ENCODE measurements around the gene CACNA2D4. TPM values are rescaled to one million over a fixed set of nuclear protein-coding genes. Genes with fewer than 3 reads are reported as not detected.

CACNA2D4 gene
- total RNA-seq, 1 donor, result 0.72 TPM

DNA sequence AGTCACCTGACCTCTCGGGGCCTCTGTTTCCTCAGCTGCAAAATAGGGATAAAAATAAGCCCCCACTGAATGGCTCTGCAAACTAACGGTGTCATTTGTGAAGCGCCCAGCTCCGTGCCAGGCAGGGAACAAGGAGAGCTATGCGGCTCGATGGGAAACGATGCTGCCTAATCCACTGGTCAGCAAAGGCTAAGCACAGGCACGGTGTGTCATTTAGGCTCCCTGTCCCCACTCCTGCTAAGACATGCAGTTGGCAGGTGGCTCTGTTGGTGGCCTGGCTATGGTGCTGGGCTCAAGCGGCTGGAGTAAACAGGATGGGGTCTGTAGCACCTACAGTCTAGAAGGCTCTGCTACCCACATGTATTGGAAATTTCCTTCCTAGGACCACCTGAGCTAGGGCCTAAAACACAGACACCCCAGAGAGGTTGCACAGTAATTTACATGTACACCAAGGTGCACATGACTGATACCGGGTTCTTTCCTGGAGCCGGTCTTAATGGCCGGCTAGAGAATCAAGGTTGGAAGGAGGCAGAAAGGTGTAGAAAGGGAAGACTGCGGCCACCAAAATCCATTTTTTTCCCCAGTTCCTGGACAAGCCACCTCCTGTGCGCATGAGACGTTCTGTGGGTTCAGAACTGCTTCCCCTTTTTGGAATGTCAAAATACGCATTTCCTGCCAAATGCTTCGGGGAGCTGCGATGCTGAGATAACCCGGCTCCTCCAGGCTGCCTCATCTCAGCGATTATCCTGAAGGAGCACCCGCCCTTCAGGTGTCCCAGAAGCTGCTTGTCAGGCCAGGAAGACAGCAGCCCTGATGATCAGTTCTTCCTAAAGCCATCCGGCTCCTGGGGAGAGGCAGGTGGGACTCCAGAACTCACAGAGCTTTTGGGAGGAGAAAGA, 1.0 kb downstream of the CACNA2D4 start:
- Histone ChIP-seq H2AFZ (ENCODE audit: low read length) (no peak overlapping the region), H3K9me3 (ENCODE audit: low read depth, low read length) (no peaks in the 10 kb centered on the region), H3K27me3 (ENCODE audit: insufficient read depth, low read length) (peaks cover 25% of the 10 kb centered on the region), H3K4me3 (ENCODE audit: insufficient read depth, low read length) (no peak overlapping the region), H3K79me2 (ENCODE audit: insufficient read depth, low read length) (no peaks in the 10 kb centered on the region), H3K36me3 (ENCODE audit: insufficient read depth, low read length) (no peaks in the 10 kb centered on the region), H3K27ac (ENCODE audit: low read depth, low read length) (no peak overlapping the region), H3K4me2 (ENCODE audit: insufficient read depth, low read length) (no peak overlapping the region), H4K20me1 (ENCODE audit: insufficient read depth, low read length) (no peaks in the 10 kb centered on the region), H3K4me1 (ENCODE audit: insufficient read depth, low read length) (no peaks in the 10 kb centered on the region)
- TF ChIP-seq, protein P1, sequence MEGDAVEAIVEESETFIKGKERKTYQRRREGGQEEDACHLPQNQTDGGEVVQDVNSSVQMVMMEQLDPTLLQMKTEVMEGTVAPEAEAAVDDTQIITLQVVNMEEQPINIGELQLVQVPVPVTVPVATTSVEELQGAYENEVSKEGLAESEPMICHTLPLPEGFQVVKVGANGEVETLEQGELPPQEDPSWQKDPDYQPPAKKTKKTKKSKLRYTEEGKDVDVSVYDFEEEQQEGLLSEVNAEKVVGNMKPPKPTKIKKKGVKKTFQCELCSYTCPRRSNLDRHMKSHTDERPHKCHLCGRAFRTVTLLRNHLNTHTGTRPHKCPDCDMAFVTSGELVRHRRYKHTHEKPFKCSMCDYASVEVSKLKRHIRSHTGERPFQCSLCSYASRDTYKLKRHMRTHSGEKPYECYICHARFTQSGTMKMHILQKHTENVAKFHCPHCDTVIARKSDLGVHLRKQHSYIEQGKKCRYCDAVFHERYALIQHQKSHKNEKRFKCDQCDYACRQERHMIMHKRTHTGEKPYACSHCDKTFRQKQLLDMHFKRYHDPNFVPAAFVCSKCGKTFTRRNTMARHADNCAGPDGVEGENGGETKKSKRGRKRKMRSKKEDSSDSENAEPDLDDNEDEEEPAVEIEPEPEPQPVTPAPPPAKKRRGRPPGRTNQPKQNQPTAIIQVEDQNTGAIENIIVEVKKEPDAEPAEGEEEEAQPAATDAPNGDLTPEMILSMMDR (IDR thresholded peaks at IDR 0.05; ENCODE audit: extremely low read depth, low read depth, low read length), result no peak
- peak; percentile 49 for DNase-seq (ENCODE audit: insufficient read length, low spot score, missing footprints)

DNA sequence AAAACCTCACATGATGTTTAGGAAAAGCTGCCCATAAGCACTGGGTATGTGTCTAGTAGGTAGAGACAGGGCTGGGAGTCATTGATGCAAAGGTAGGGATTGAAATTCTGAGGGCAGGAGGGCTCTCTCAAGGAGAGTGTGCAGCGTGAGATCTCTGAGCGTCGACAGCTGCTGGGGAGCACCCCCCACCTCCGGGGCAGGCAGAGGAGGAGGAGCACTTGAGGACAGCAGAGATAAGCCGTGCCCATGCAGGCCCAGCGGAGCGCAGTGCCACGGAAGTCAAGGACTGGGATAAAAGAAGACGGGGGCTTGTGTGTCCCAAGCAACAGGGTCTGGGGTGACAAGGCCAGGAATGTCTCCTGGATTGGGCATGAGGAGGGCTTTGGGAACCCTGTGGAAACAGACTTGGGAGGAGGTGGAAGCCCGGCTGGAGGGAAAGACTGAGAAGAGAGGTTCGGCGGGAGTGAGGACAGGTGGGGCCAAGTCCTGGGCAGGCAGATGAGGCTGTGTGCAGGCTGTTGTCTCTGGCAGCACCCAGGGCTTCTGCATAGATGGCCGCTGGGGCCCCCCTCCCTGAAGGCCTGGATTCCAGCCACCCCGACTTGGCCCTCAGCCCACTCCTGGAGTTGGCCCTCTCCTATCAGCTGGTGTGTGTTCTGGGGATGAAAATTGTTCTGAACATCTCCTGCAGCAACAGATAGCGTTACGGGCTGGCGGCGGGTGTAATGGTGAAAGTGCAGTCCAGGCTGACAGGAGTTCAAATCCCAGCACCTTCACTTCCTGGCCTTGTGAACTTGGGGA, 1.9 kb downstream of the CACNA2D4 start:
- TF ChIP-seq, protein P1 (IDR thresholded peaks at IDR 0.05; ENCODE audit: extremely low read depth, low read depth, low read length), result no peak
- Histone ChIP-seq H3K4me2 (ENCODE audit: insufficient read depth, low read length) (no peak overlapping the region), H3K79me2 (ENCODE audit: insufficient read depth, low read length) (no peaks in the 10 kb centered on the region), H3K9me3 (ENCODE audit: low read depth, low read length) (no peaks in the 10 kb centered on the region), H3K27me3 (ENCODE audit: insufficient read depth, low read length) (peaks cover 20% of the 10 kb centered on the region), H3K27ac (ENCODE audit: low read depth, low read length) (no peak overlapping the region), H3K36me3 (ENCODE audit: insufficient read depth, low read length) (no peaks in the 10 kb centered on the region), H4K20me1 (ENCODE audit: insufficient read depth, low read length) (no peaks in the 10 kb centered on the region), H3K4me3 (ENCODE audit: insufficient read depth, low read length) (no peak overlapping the region), H2AFZ (ENCODE audit: low read length) (no peak overlapping the region), H3K4me1 (ENCODE audit: insufficient read depth, low read length) (no peaks in the 10 kb centered on the region)
- DNase-seq (ENCODE audit: insufficient read length, low spot score, missing footprints), result peak; percentile 58

DNA sequence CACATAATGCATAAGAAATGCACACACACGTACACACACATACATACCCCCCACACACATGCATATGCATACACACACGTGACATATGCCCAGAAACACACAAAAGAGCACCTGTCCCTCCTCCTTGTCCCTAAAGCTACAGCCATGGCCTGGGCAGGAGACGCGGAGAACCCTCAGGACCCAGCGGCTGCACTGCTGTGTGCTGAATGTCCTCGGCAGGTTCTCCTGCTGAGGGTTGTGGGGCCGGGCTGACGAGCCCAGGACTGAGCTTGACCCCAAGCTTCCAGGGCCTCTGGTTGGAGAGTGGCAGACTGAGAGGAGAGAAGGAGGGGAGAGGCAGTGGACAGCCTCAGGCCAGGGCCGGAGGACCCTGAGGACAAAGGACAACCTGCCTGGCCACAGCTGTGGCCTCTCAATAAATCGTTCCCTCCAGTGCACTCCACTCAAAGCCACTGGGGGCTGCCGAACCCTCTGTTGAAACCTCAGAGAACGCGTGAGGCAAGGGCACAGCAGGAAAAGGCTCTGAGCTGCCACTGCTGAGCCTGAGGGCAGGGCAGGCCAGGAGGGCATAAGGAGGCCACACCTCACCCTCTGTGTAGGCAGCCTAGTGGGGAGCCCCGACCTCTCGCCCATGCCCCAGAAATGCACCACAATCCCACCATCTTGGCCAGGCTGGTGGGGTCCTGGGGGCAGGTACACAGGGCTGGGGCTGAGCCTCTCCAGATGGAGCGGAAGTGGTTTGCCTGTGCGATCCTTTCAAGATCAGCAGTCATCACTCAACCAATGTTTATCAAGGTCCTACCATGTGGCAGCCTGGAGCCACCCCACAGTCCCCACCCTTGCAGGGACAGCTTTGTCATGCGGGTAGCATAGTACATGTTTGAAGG, 3.1 kb downstream of the CACNA2D4 start:
- DNase-seq (ENCODE audit: insufficient read length, low spot score, missing footprints), result peak; percentile 63
- Histone ChIP-seq H3K36me3 (ENCODE audit: insufficient read depth, low read length) (no peaks in the 10 kb centered on the region), H3K4me1 (ENCODE audit: insufficient read depth, low read length) (no peaks in the 10 kb centered on the region), H3K4me2 (ENCODE audit: insufficient read depth, low read length) (no peak overlapping the region), H3K27me3 (ENCODE audit: insufficient read depth, low read length) (peaks cover 10% of the 10 kb centered on the region), H4K20me1 (ENCODE audit: insufficient read depth, low read length) (no peaks in the 10 kb centered on the region), H2AFZ (ENCODE audit: low read length) (no peak overlapping the region), H3K27ac (ENCODE audit: low read depth, low read length) (no peak overlapping the region), H3K4me3 (ENCODE audit: insufficient read depth, low read length) (no peak overlapping the region), H3K79me2 (ENCODE audit: insufficient read depth, low read length) (no peaks in the 10 kb centered on the region), H3K9me3 (ENCODE audit: low read depth, low read length) (no peaks in the 10 kb centered on the region)
- TF ChIP-seq, protein P1 (IDR thresholded peaks at IDR 0.05; ENCODE audit: extremely low read depth, low read depth, low read length), result no peak
